Large intestine (tissue), 3 donors: ENCODE results near the gene TRIP10. TPM values are rescaled to one million over a fixed set of nuclear protein-coding genes. Genes with fewer than 3 reads are reported as not detected.
"Not testable (repeated sequence)": the region's sequence is repeated elsewhere in the genome, so short reads cannot be mapped to it uniquely, and the experiment has no call there.

Source experiments
- DNase-seq, 2 donors: peaks; one replicate each; pipeline versions ENCODE4 v3.0.0 to v3.0.0-alpha.2; 2013
- H3K27ac ChIP-seq: one replicate; pipeline ENCODE4 v1.5.1; 2013; ENCODE audit warnings: low read length
- H3K27me3 ChIP-seq: 2 replicates; pipeline ENCODE4 v1.6.1; 2013; ENCODE audit warnings: low read length; ENCODE audit not compliant: control insufficient read depth, insufficient read depth
- H3K36me3 ChIP-seq: 2 replicates; pipeline ENCODE4 v1.6.1; 2013; ENCODE audit warnings: low read length; ENCODE audit not compliant: control insufficient read depth, insufficient read depth
- H3K4me1 ChIP-seq: one replicate; pipeline ENCODE4 v1.6.1; 2013; ENCODE audit warnings: low read length; ENCODE audit not compliant: control insufficient read depth, insufficient read depth
- H3K4me3 ChIP-seq: one replicate; pipeline ENCODE4 v1.5.1; 2013; ENCODE audit warnings: low read length
- H3K9me3 ChIP-seq: one replicate; pipeline ENCODE4 v1.6.1; 2013; ENCODE audit warnings: mild to moderate bottlenecking, low read depth, low read length, moderate library complexity; ENCODE audit not compliant: control insufficient read depth
- WGBS: methylation state at CpG from one replicate; pipeline ENCODE4 v1.1.5; 2013; ENCODE audit warnings: low lambda C conversion rate; ENCODE audit not compliant: insufficient coverage; 5-methylcytosine and 5-hydroxymethylcytosine counted together
- polyA plus RNA-seq: library from polyadenylated mRNA; unstranded; fragments of 120-200 nt; gene quantifications from one replicate; pipeline ENCODE4 v1.2.1, GENCODE V29; 2013

The TRIP10 gene
- polyA plus RNA-seq, 1 donor, result 96.0 TPM

- whole genome bisulfite sequencing, result no CpG with 5 or more reads among the region's 7 CpGs
- no peak for DNase-seq
- no peaks in the 10 kb centered on the region for H3K27me3 ChIP-seq
- H3K36me3 ChIP-seq, result peaks cover 48% of the 10 kb centered on the region
- no peak overlapping the region for H3K4me3 ChIP-seq
- H3K4me1 ChIP-seq, result peaks cover 19% of the 10 kb centered on the region
- H3K27ac ChIP-seq, result no peak overlapping the region
- peaks cover 3% of the 10 kb centered on the region for H3K9me3 ChIP-seq
These were observed 3.6 kb downstream of the TRIP10 start for GRCh38 chr19:6743066-6743465.

- Histone ChIP-seq H3K27me3 (no peaks in the 10 kb centered on the region), H3K27ac (peak overlapping the region; percentile 44), H3K9me3 (peaks cover 3% of the 10 kb centered on the region), H3K36me3 (peaks cover 53% of the 10 kb centered on the region), H3K4me3 (no peak overlapping the region), H3K4me1 (peaks cover 15% of the 10 kb centered on the region)
- no peak for DNase-seq
- 97% methylated on average over 6 of the region's 15 CpGs for WGBS
These were observed 4.4 kb downstream of the TRIP10 start for GRCh38 chr19:6743714-6744380.

- peaks cover 61% of the 10 kb centered on the region for H3K36me3 ChIP-seq
- WGBS, result no CpG with 5 or more reads among the region's 41 CpGs
These were observed 5.2 kb downstream of the TRIP10 start for GRCh38 chr19:6744381-6745301.

GRCh38 chr19:6745965-6746364 lies 6.5 kb downstream of the TRIP10 start:
- H3K27ac ChIP-seq, result no peak overlapping the region
- no peaks in the 10 kb centered on the region for H3K27me3 ChIP-seq
- H3K36me3 ChIP-seq, result peaks cover 73% of the 10 kb centered on the region
- no peak overlapping the region for H3K4me3 ChIP-seq
- WGBS, result no CpG with 5 or more reads among the region's 24 CpGs
- peaks cover 11% of the 10 kb centered on the region for H3K4me1 ChIP-seq
- no peak for DNase-seq
- H3K9me3 ChIP-seq, result peaks cover 3% of the 10 kb centered on the region

More at GRCh38 chr19:6744381-6745301, 5.2 kb downstream of the TRIP10 start:
- Histone ChIP-seq H3K4me1 (peaks cover 11% of the 10 kb centered on the region), H3K27me3 (no peaks in the 10 kb centered on the region), H3K27ac (peak overlapping the region; percentile 44), H3K9me3 (peaks cover 3% of the 10 kb centered on the region), H3K4me3 (no peak overlapping the region)
- peak in 1 of 2 donors; percentile 74 for DNase-seq

GRCh38 chr19:6748543-6748942 lies 9.1 kb downstream of the TRIP10 start:
- H3K9me3 ChIP-seq, H3K27me3 ChIP-seq, H3K4me3 ChIP-seq, DNase-seq: not testable (repeated sequence)
- Histone ChIP-seq H3K27ac (peak overlapping the region; percentile 67), H3K4me1 (peaks cover 23% of the 10 kb centered on the region), H3K36me3 (peaks cover 70% of the 10 kb centered on the region)
- WGBS, result 57% methylated on average over 1 of the region's 10 CpGs

GRCh38 chr19:6750062-6750461 lies 10.6 kb downstream of the TRIP10 start:
- WGBS, result no CpG with 5 or more reads among the region's 20 CpGs
- Histone ChIP-seq H3K27ac (peak overlapping the region; percentile 10), H3K36me3 (peaks cover 60% of the 10 kb centered on the region), H3K4me3 (no peak overlapping the region), H3K27me3 (no peaks in the 10 kb centered on the region), H3K9me3 (peaks cover 3% of the 10 kb centered on the region), H3K4me1 (peaks cover 18% of the 10 kb centered on the region)
- peak in 1 of 2 donors; percentile 53 for DNase-seq

- peaks cover 18% of the 10 kb centered on the region for H3K4me1 ChIP-seq
- H3K27ac ChIP-seq, result peak overlapping the region; percentile 99
- no peak overlapping the region for H3K4me3 ChIP-seq
- WGBS, result no CpG with 5 or more reads among the region's 16 CpGs
- H3K27me3 ChIP-seq, result no peaks in the 10 kb centered on the region
- H3K9me3 ChIP-seq, result peaks cover under 1% of the 10 kb centered on the region
- peaks cover 61% of the 10 kb centered on the region for H3K36me3 ChIP-seq
- DNase-seq, result no peak
These were observed 11.7 kb downstream of the TRIP10 start for GRCh38 chr19:6751189-6751588.

GRCh38 chr19:6752256-6753177 lies 13.0 kb downstream of the TRIP10 start:
- Histone ChIP-seq H3K4me3 (peak overlapping the region; percentile 59), H3K36me3 (peaks cover 47% of the 10 kb centered on the region), H3K9me3 (no peaks in the 10 kb centered on the region), H3K27ac (peak overlapping the region; percentile 99), H3K4me1 (peaks cover 18% of the 10 kb centered on the region), H3K27me3 (no peaks in the 10 kb centered on the region)
- peak; percentile 91 to 96 for DNase-seq
- no CpG with 5 or more reads among the region's 50 CpGs for WGBS

- H3K36me3 ChIP-seq, result peaks cover 40% of the 10 kb centered on the region
- H3K4me3 ChIP-seq, result peak overlapping the region; percentile 59
- peak overlapping the region; percentile 99 for H3K27ac ChIP-seq
- no peaks in the 10 kb centered on the region for H3K9me3 ChIP-seq
- H3K27me3 ChIP-seq, result no peaks in the 10 kb centered on the region
- H3K4me1 ChIP-seq, result peaks cover 14% of the 10 kb centered on the region
- no CpG with 5 or more reads among the region's 50 CpGs for WGBS
- DNase-seq, result peak; percentile 96 to 98
These were observed 13.9 kb downstream of the TRIP10 start for GRCh38 chr19:6753178-6754031.
